Measurements from ENCODE around the gene RUFY2. TPM values are rescaled to one million over a fixed set of nuclear protein-coding genes. Genes with fewer than 3 reads are reported as not detected.

The RUFY2 gene
- total RNA-seq, 1 experiment from 2014 or later: 30.6 TPM

- no peaks in the 10 kb centered on the region for H3K27me3 ChIP-seq (ENCODE audit: low read length)
- no peaks in the 10 kb centered on the region for H3K4me1 ChIP-seq (ENCODE audit: low read length)
- H3K4me3 ChIP-seq (ENCODE audit: low read length): no peak overlapping the region
- no peak overlapping the region for H2AFZ ChIP-seq (ENCODE audit: low read length)
- H3K4me2 ChIP-seq (ENCODE audit: low read depth, low read length, poor library complexity, severe bottlenecking): no peak overlapping the region
- no peaks in the 10 kb centered on the region for H4K20me1 ChIP-seq (ENCODE audit: insufficient read depth, low read depth, low read length)
- DNase-seq: no peak
- H3K79me2 ChIP-seq (ENCODE audit: low read length): 0 out of 2 replicates have a peak, but pooled peaks cover 15% of the 10 kb centered on the region
- no peaks in the 10 kb centered on the region for H3K9me2 ChIP-seq (replicated peaks; ENCODE audit: insufficient read depth, low read length)
- H3K27ac ChIP-seq (ENCODE audit: low read length): no peak overlapping the region
- peaks cover 17% of the 10 kb centered on the region for H3K36me3 ChIP-seq (ENCODE audit: insufficient read depth, low read length)
- no peak overlapping the region for H3K9ac ChIP-seq (ENCODE audit: low read length)
- no peaks in the 10 kb centered on the region for H3K9me3 ChIP-seq (ENCODE audit: low read length)
Measured at GRCh38 chr10:68424454-68425014, 17.5 kb upstream of the RUFY2 start.

- Histone ChIP-seq H3K9me2 (replicated peaks; ENCODE audit: insufficient read depth, low read length) (no peaks in the 10 kb centered on the region), H3K9me3 (ENCODE audit: low read length) (no peaks in the 10 kb centered on the region), H3K4me1 (ENCODE audit: low read length) (no peaks in the 10 kb centered on the region), H2AFZ (ENCODE audit: low read length) (no peak overlapping the region), H3K9ac (ENCODE audit: low read length) (no peak overlapping the region), H3K27ac (ENCODE audit: low read length) (no peak overlapping the region), H3K79me2 (ENCODE audit: low read length) (0 out of 2 replicates have a peak, but pooled peaks cover 15% of the 10 kb centered on the region), H3K27me3 (ENCODE audit: low read length) (no peaks in the 10 kb centered on the region), H3K4me3 (ENCODE audit: low read length) (no peak overlapping the region), H3K36me3 (ENCODE audit: insufficient read depth, low read length) (peaks cover 25% of the 10 kb centered on the region), H4K20me1 (ENCODE audit: insufficient read depth, low read depth, low read length) (no peaks in the 10 kb centered on the region), H3K4me2 (ENCODE audit: low read depth, low read length, poor library complexity, severe bottlenecking) (no peak overlapping the region)
- no peak for DNase-seq
Measured at GRCh38 chr10:68423522-68423921, 16.4 kb upstream of the RUFY2 start.

- Histone ChIP-seq H3K9me2 (replicated peaks; ENCODE audit: insufficient read depth, low read length) (no peaks in the 10 kb centered on the region), H2AFZ (ENCODE audit: low read length) (no peak overlapping the region), H3K9ac (ENCODE audit: low read length) (no peak overlapping the region), H3K9me3 (ENCODE audit: low read length) (no peaks in the 10 kb centered on the region), H3K4me1 (ENCODE audit: low read length) (no peaks in the 10 kb centered on the region), H4K20me1 (ENCODE audit: insufficient read depth, low read depth, low read length) (no peaks in the 10 kb centered on the region), H3K4me2 (ENCODE audit: low read depth, low read length, poor library complexity, severe bottlenecking) (no peak overlapping the region), H3K4me3 (ENCODE audit: low read length) (no peak overlapping the region), H3K36me3 (ENCODE audit: insufficient read depth, low read length) (peaks cover 41% of the 10 kb centered on the region), H3K27me3 (ENCODE audit: low read length) (no peaks in the 10 kb centered on the region), H3K27ac (ENCODE audit: low read length) (no peak overlapping the region), H3K79me2 (ENCODE audit: low read length) (0 out of 2 replicates have a peak, but pooled peaks cover 15% of the 10 kb centered on the region)
- no peak for DNase-seq
Measured at GRCh38 chr10:68419376-68419775, 12.3 kb upstream of the RUFY2 start.

GRCh38 chr10:68408898-68409518, 1.9 kb upstream of the RUFY2 start:
- Histone ChIP-seq H4K20me1 (ENCODE audit: insufficient read depth, low read depth, low read length) (no peaks in the 10 kb centered on the region), H3K4me3 (ENCODE audit: low read length) (no peak overlapping the region), H3K9me3 (ENCODE audit: low read length) (no peaks in the 10 kb centered on the region), H3K27ac (ENCODE audit: low read length) (no peak overlapping the region), H3K9ac (ENCODE audit: low read length) (no peak overlapping the region), H3K4me1 (ENCODE audit: low read length) (peaks cover 22% of the 10 kb centered on the region), H3K79me2 (ENCODE audit: low read length) (peaks cover 30% of the 10 kb centered on the region), H3K4me2 (ENCODE audit: low read depth, low read length, poor library complexity, severe bottlenecking) (no peak overlapping the region), H3K9me2 (replicated peaks; ENCODE audit: insufficient read depth, low read length) (no peaks in the 10 kb centered on the region), H2AFZ (ENCODE audit: low read length) (no peak overlapping the region), H3K36me3 (ENCODE audit: insufficient read depth, low read length) (peaks cover 2% of the 10 kb centered on the region; the same call in 1 of the 2 replicates), H3K27me3 (ENCODE audit: low read length) (no peaks in the 10 kb centered on the region)
- no peak for DNase-seq

GRCh38 chr10:68406111-68406814, 814 bp downstream of the RUFY2 start:
- Histone ChIP-seq H3K9me2 (replicated peaks; ENCODE audit: insufficient read depth, low read length) (no peaks in the 10 kb centered on the region), H3K4me3 (ENCODE audit: low read length) (peak overlapping the region; percentile 81), H3K4me2 (ENCODE audit: low read depth, low read length, poor library complexity, severe bottlenecking) (peak overlapping the region; percentile 64), H3K9me3 (ENCODE audit: low read length) (no peaks in the 10 kb centered on the region), H2AFZ (ENCODE audit: low read length) (peak overlapping the region; percentile 92; the same call in 1 of the 2 replicates), H3K79me2 (ENCODE audit: low read length) (peaks cover 57% of the 10 kb centered on the region), H3K27ac (ENCODE audit: low read length) (peak overlapping the region; percentile 57), H3K36me3 (ENCODE audit: insufficient read depth, low read length) (peaks cover 2% of the 10 kb centered on the region; the same call in 1 of the 2 replicates), H3K4me1 (ENCODE audit: low read length) (peaks cover 22% of the 10 kb centered on the region), H3K27me3 (ENCODE audit: low read length) (no peaks in the 10 kb centered on the region), H4K20me1 (ENCODE audit: insufficient read depth, low read depth, low read length) (no peaks in the 10 kb centered on the region), H3K9ac (ENCODE audit: low read length) (peak overlapping the region; percentile 95)
- peak; percentile 88 for DNase-seq

GRCh38 chr10:68403701-68404100, 3.4 kb downstream of the RUFY2 start:
- Histone ChIP-seq H3K9me2 (replicated peaks; ENCODE audit: insufficient read depth, low read length) (no peaks in the 10 kb centered on the region), H3K27ac (ENCODE audit: low read length) (no peak overlapping the region), H3K79me2 (ENCODE audit: low read length) (peaks cover 63% of the 10 kb centered on the region), H2AFZ (ENCODE audit: low read length) (no peak overlapping the region), H4K20me1 (ENCODE audit: insufficient read depth, low read depth, low read length) (no peaks in the 10 kb centered on the region), H3K4me3 (ENCODE audit: low read length) (no peak overlapping the region), H3K9ac (ENCODE audit: low read length) (no peak overlapping the region), H3K27me3 (ENCODE audit: low read length) (no peaks in the 10 kb centered on the region), H3K9me3 (ENCODE audit: low read length) (no peaks in the 10 kb centered on the region), H3K4me1 (ENCODE audit: low read length) (peaks cover 22% of the 10 kb centered on the region), H3K36me3 (ENCODE audit: insufficient read depth, low read length) (peaks cover 2% of the 10 kb centered on the region; the same call in 1 of the 2 replicates), H3K4me2 (ENCODE audit: low read depth, low read length, poor library complexity, severe bottlenecking) (no peak overlapping the region)
- DNase-seq: no peak

- Histone ChIP-seq H3K9ac (ENCODE audit: low read length) (no peak overlapping the region), H3K27ac (ENCODE audit: low read length) (no peak overlapping the region)
Measured at GRCh38 chr10:68402276-68402675, 4.8 kb downstream of the RUFY2 start.

GRCh38 chr10:68397005-68397404, 10.1 kb downstream of the RUFY2 start:
- Histone ChIP-seq H3K9me2 (replicated peaks; ENCODE audit: insufficient read depth, low read length) (no peaks in the 10 kb centered on the region), H3K9ac (ENCODE audit: low read length) (no peak overlapping the region), H3K4me2 (ENCODE audit: low read depth, low read length, poor library complexity, severe bottlenecking) (no peak overlapping the region), H3K79me2 (ENCODE audit: low read length) (peaks cover 24% of the 10 kb centered on the region), H3K27ac (ENCODE audit: low read length) (no peak overlapping the region), H3K9me3 (ENCODE audit: low read length) (no peaks in the 10 kb centered on the region), H4K20me1 (ENCODE audit: insufficient read depth, low read depth, low read length) (no peaks in the 10 kb centered on the region), H3K27me3 (ENCODE audit: low read length) (no peaks in the 10 kb centered on the region), H3K4me3 (ENCODE audit: low read length) (no peak overlapping the region), H3K4me1 (ENCODE audit: low read length) (no peaks in the 10 kb centered on the region), H2AFZ (ENCODE audit: low read length) (no peak overlapping the region), H3K36me3 (ENCODE audit: insufficient read depth, low read length) (peaks cover 22% of the 10 kb centered on the region; the same call in 1 of the 2 replicates)
- DNase-seq: no peak

More at GRCh38 chr10:68402276-68402675, 4.8 kb downstream of the RUFY2 start:
- Histone ChIP-seq H3K36me3 (ENCODE audit: insufficient read depth, low read length) (peaks cover 3% of the 10 kb centered on the region; the same call in 1 of the 2 replicates), H3K4me2 (ENCODE audit: low read depth, low read length, poor library complexity, severe bottlenecking) (no peak overlapping the region), H3K4me3 (ENCODE audit: low read length) (no peak overlapping the region), H3K9me2 (replicated peaks; ENCODE audit: insufficient read depth, low read length) (no peaks in the 10 kb centered on the region), H2AFZ (ENCODE audit: low read length) (no peak overlapping the region), H3K9me3 (ENCODE audit: low read length) (no peaks in the 10 kb centered on the region), H3K27me3 (ENCODE audit: low read length) (no peaks in the 10 kb centered on the region), H3K4me1 (ENCODE audit: low read length) (peaks cover 15% of the 10 kb centered on the region), H3K79me2 (ENCODE audit: low read length) (peaks cover 63% of the 10 kb centered on the region), H4K20me1 (ENCODE audit: insufficient read depth, low read depth, low read length) (no peaks in the 10 kb centered on the region)
- no peak for DNase-seq

All from Karpas-422 (cell line).